Natural killer cell (primary cell): ENCODE measurements around the gene ASGR1. TPM values are rescaled to one million over a fixed set of nuclear protein-coding genes. Genes with fewer than 3 reads are reported as not detected.

Experiments used
- ATAC-seq, 3 donors: fragments of 150-1000 bp in 2 of 3; fragments of 200-7000 bp in 1 of 3; cut with Tn5 transposase; 1 replicate in 1 of 3; 2 replicates in 2 of 3; pipeline ENCODE4 v1.10.0; 2021; ENCODE audit warnings: mild to moderate bottlenecking in 2 of 3, moderate library complexity in 2 of 3
- DNase-seq, 2 donors: peaks; one replicate each; pipeline versions ENCODE4 v3.0.0 to v3.0.0-alpha.2; 2013 to 2021; ENCODE audit warnings: mixed read lengths in 1 of 2
- H3K27ac ChIP-seq: one replicate; pipeline ENCODE4 v1.5.1; 2013; ENCODE audit warnings: mild to moderate bottlenecking, low read length
- H3K27me3 ChIP-seq: one replicate; pipeline ENCODE4 v1.6.1; 2013; ENCODE audit warnings: low read length; ENCODE audit not compliant: control insufficient read depth, insufficient read depth
- H3K36me3 ChIP-seq: one replicate; pipeline ENCODE4 v1.6.1; 2013; ENCODE audit warnings: low read length; ENCODE audit not compliant: control insufficient read depth, insufficient read depth
- H3K4me1 ChIP-seq: one replicate; pipeline ENCODE4 v1.6.1; 2013; ENCODE audit warnings: low read length; ENCODE audit not compliant: control insufficient read depth, insufficient read depth
- H3K4me3 ChIP-seq: one replicate; pipeline ENCODE4 v1.5.1; 2013; ENCODE audit warnings: low read length
- H3K9me3 ChIP-seq: one replicate; pipeline ENCODE4 v1.6.1; 2013; ENCODE audit warnings: low read length; ENCODE audit not compliant: control insufficient read depth, insufficient read depth
- H3K27ac Mint-ChIP-seq, 2 donors: one replicate each; pipeline ENCODE4 v1.8.0; 2022; ENCODE audit warnings: mild to moderate bottlenecking in 2 of 2, mixed read lengths in 2 of 2, moderate library complexity in 1 of 2
- H3K27me3 Mint-ChIP-seq, 2 donors: one replicate each; pipeline ENCODE4 v1.8.0; 2022; ENCODE audit warnings: low read depth in 2 of 2, mixed read lengths in 2 of 2
- H3K36me3 Mint-ChIP-seq: one replicate; pipeline ENCODE4 v1.8.0; 2022; ENCODE audit warnings: mixed read lengths
- H3K4me1 Mint-ChIP-seq, 2 donors: one replicate each; pipeline ENCODE4 v1.8.0; 2022; ENCODE audit warnings: mixed read lengths in 2 of 2
- H3K4me3 Mint-ChIP-seq: one replicate; pipeline ENCODE4 v1.8.0; 2022; ENCODE audit warnings: mild to moderate bottlenecking, moderate library complexity, mixed read lengths
- H3K9me3 Mint-ChIP-seq, 2 donors: one replicate each; pipeline ENCODE4 v1.8.0; 2022; ENCODE audit warnings: mixed read lengths in 2 of 2
- CTCF ChIP-seq: fragments of 200-600 bp; IDR thresholded peaks from one replicate; pipeline ENCODE4 v1.8.0; 2022; ENCODE audit warnings: antibody characterized with exemption
- WGBS: methylation state at CpG from one replicate; pipeline ENCODE4 v1.1.7; 2013; ENCODE audit warnings: missing lambda C conversion rate; ENCODE audit not compliant: insufficient coverage; 5-methylcytosine and 5-hydroxymethylcytosine counted together
- intact Hi-C: fragments of 100-400 bp; cut with micrococcal nuclease; formaldehyde crosslinking; loops from one replicate; pipeline ENCODE4 v1.14.2; 2022
- total RNA-seq, 4 donors: library from RNA; stranded (reverse); fragments of 120-200 nt in 1 of 4; gene quantifications; one replicate each; pipeline versions ENCODE4 v1.2.3 to v1.2.4, GENCODE V29; 2013 to 2022

ASGR1 gene
- total RNA-seq, 3 donors from 2014 or later (not counting 1 experiment from before 2014, with no cell fraction given): 0.35 to 1.4 TPM; not detected in 1

DNA sequence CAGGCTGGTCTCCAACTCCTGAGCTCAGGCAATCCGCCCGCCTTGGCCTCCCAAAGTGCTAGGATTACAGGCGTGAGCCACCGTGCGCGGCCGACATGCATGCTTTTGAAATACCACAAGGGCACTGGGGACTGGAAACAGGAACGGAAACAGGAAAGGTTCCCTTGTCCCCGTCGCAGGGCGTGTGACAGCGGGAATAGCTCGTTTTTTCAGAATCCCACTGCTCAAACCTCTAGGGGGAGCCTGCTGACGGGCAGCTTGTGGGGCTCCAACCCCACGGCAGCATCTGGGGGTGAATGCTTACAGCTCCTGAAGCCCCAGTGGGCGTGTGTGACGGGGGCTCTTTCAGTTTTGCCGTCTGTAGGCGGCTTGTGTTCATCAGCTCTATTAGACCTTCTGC lies 45.7 kb downstream of the ASGR1 start:
- Mint-ChIP-seq H3K9me3 (no peaks in the 10 kb centered on the region), H3K36me3 (no peaks in the 10 kb centered on the region), H3K4me1 (peaks cover 12 to 13% of the 10 kb centered on the region in 2 donors), H3K27me3 (peaks cover 19 to 32% of the 10 kb centered on the region in 2 donors), H3K4me3 (peak overlapping the region; percentile 21), H3K27ac (peak overlapping the region in 1 of 2 donors; percentile 33)
- Histone ChIP-seq H3K4me1 (peaks cover 35% of the 10 kb centered on the region), H3K4me3 (no peak overlapping the region), H3K36me3 (no peaks in the 10 kb centered on the region), H3K9me3 (no peaks in the 10 kb centered on the region), H3K27me3 (peaks cover 3% of the 10 kb centered on the region), H3K27ac (peak overlapping the region; percentile 45)
- DNase-seq (peak in 1 of 2 donors; percentile 67), ATAC-seq (peak in 2 of 3 donors; percentile 26 to 27)
- intact Hi-C loops: no loop called here
- TF ChIP-seq CTCF: peak; percentile 34
- WGBS: 6% methylated on average over 19 of the region's 19 CpGs

DNA sequence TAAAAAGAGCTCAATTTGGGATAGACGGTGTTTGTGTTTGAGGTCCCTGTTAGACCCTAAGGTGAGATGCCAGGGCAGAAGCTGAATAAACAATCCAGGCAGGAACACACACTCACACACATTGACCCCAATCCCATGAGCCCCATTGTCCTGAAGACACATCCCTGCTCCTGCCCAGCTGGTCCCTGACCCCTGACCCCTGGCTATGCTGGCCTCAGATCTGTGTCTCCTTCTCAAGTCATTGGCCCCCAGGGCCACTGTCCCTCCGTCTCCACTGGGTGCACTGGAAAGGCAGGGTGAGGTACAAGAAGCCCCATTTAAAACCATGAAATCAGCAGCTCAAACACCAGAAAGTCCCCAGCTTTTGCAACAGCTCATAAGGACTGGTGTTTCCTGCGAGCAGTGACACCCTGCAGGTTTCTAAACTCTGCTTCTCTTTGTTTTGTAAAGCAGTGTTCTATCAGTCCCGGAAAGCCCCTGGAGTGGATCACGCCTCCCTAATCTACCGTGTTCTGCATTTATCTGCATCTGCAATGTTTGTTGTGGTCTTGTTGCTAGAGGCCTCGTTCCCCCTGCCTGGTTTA lies 46.6 kb downstream of the ASGR1 start:
- H3K27me3 ChIP-seq: peaks cover 3% of the 10 kb centered on the region
- TF ChIP-seq CTCF: no peak
- Mint-ChIP-seq H3K9me3 (no peaks in the 10 kb centered on the region), H3K4me3 (peak overlapping the region; percentile 15), H3K27me3 (peaks cover 19 to 32% of the 10 kb centered on the region in 2 donors), H3K4me1 (peaks cover 12 to 13% of the 10 kb centered on the region in 2 donors), H3K36me3 (no peaks in the 10 kb centered on the region), H3K27ac (peak overlapping the region; percentile 68 to 79)
- WGBS: 4% methylated on average over 4 of the region's 7 CpGs
- H3K36me3 ChIP-seq: no peaks in the 10 kb centered on the region
- peak overlapping the region; percentile 61 for H3K27ac ChIP-seq
- no peaks in the 10 kb centered on the region for H3K9me3 ChIP-seq
- ATAC-seq: peak; percentile 82 to 95 (median 92)
- peak in 1 of 2 donors; percentile 89 for DNase-seq
- peaks cover 35% of the 10 kb centered on the region for H3K4me1 ChIP-seq
- intact Hi-C loops: no loop called here
- H3K4me3 ChIP-seq: no peak overlapping the region

DNA sequence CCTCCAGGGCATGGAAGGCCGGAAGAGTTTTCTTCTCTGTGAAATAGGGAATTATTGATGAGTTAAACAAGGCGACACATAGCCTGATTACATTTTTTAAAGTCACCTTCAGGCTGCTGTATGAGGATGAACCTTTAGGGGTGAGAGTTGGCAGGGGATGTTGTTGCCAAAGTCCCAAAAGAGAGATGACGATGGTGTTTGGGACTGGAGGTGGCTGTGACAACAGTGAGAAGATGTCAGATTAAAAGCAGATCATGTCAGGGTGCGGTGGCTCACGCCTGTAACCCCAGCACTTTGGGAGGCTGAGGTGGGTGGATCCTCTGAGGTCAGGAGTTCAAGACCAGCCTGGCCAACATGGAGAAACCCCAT lies 47.8 kb downstream of the ASGR1 start:
- DNase-seq: no peak
- peak overlapping the region; percentile 6 to 68 for H3K27ac Mint-ChIP-seq
- intact Hi-C loops: no loop called here

More for the DNA sequence above, 47.8 kb downstream of the ASGR1 start:
- no peaks in the 10 kb centered on the region for H3K36me3 Mint-ChIP-seq
- H3K27ac ChIP-seq: peak overlapping the region; percentile 50
- H3K27me3 Mint-ChIP-seq: peaks cover 19 to 28% of the 10 kb centered on the region in 2 donors
- no peak for TF ChIP-seq CTCF
- H3K36me3 ChIP-seq: no peaks in the 10 kb centered on the region
- no peaks in the 10 kb centered on the region for H3K27me3 ChIP-seq
- WGBS: 83% methylated on average over 5 of the region's 5 CpGs
- H3K9me3 Mint-ChIP-seq: no peaks in the 10 kb centered on the region
- no peak for ATAC-seq
- no peak overlapping the region for H3K4me3 ChIP-seq
- no peaks in the 10 kb centered on the region for H3K9me3 ChIP-seq
- H3K4me1 Mint-ChIP-seq: peaks cover 12 to 13% of the 10 kb centered on the region in 2 donors
- H3K4me1 ChIP-seq: peaks cover 35% of the 10 kb centered on the region
- no peak overlapping the region for H3K4me3 Mint-ChIP-seq
